ENCODE results near the gene ADAM10.

Gene ADAM10

GRCh38 chr15:58588096-58588495 lies 161.4 kb downstream of the ADAM10 start:
- no peak for DNase-seq (ENCODE audit: low read depth)
- Histone ChIP-seq H3K4me3 (ENCODE audit: low read length) (no peak overlapping the region), H3K4me1 (ENCODE audit: control insufficient read depth, insufficient read depth, low read length) (peaks cover 8% of the 10 kb centered on the region), H3K9me3 (ENCODE audit: control insufficient read depth, low read length) (peaks cover 9% of the 10 kb centered on the region), H3K9ac (ENCODE audit: low read length) (no peak overlapping the region), H3K36me3 (ENCODE audit: control insufficient read depth, insufficient read depth, low read length, severe bottlenecking) (no peaks in the 10 kb centered on the region), H3K27me3 (replicated peaks; ENCODE audit: control insufficient read depth, insufficient read depth, low read length) (no peaks in the 10 kb centered on the region)

GRCh38 chr15:58587486-58587885 lies 162.0 kb downstream of the ADAM10 start:
- Histone ChIP-seq H3K9me3 (ENCODE audit: control insufficient read depth, low read length) (peaks cover 14% of the 10 kb centered on the region), H3K36me3 (ENCODE audit: control insufficient read depth, insufficient read depth, low read length, severe bottlenecking) (no peaks in the 10 kb centered on the region), H3K4me3 (ENCODE audit: low read length) (no peak overlapping the region), H3K4me1 (ENCODE audit: control insufficient read depth, insufficient read depth, low read length) (peaks cover 8% of the 10 kb centered on the region), H3K9ac (ENCODE audit: low read length) (no peak overlapping the region), H3K27me3 (replicated peaks; ENCODE audit: control insufficient read depth, insufficient read depth, low read length) (no peaks in the 10 kb centered on the region)
- no peak for DNase-seq (ENCODE audit: low read depth)

GRCh38 chr15:58585693-58586443 lies 163.6 kb downstream of the ADAM10 start:
- Histone ChIP-seq H3K4me1 (ENCODE audit: control insufficient read depth, insufficient read depth, low read length) (peaks cover 8% of the 10 kb centered on the region), H3K9me3 (ENCODE audit: control insufficient read depth, low read length) (peaks cover 14% of the 10 kb centered on the region), H3K36me3 (ENCODE audit: control insufficient read depth, insufficient read depth, low read length, severe bottlenecking) (no peaks in the 10 kb centered on the region), H3K4me3 (ENCODE audit: low read length) (no peak overlapping the region), H3K9ac (ENCODE audit: low read length) (no peak overlapping the region), H3K27me3 (replicated peaks; ENCODE audit: control insufficient read depth, insufficient read depth, low read length) (no peaks in the 10 kb centered on the region)
- DNase-seq (ENCODE audit: low read depth) = no peak

GRCh38 chr15:58584789-58585461 lies 164.6 kb downstream of the ADAM10 start:
- Histone ChIP-seq H3K4me1 (ENCODE audit: control insufficient read depth, insufficient read depth, low read length) (peaks cover 8% of the 10 kb centered on the region), H3K36me3 (ENCODE audit: control insufficient read depth, insufficient read depth, low read length, severe bottlenecking) (no peaks in the 10 kb centered on the region), H3K9ac (ENCODE audit: low read length) (no peak overlapping the region), H3K27me3 (replicated peaks; ENCODE audit: control insufficient read depth, insufficient read depth, low read length) (no peaks in the 10 kb centered on the region), H3K4me3 (ENCODE audit: low read length) (no peak overlapping the region), H3K9me3 (ENCODE audit: control insufficient read depth, low read length) (peaks cover 14% of the 10 kb centered on the region)
- DNase-seq (ENCODE audit: low read depth) = no peak

- no peaks in the 10 kb centered on the region for H3K36me3 ChIP-seq (ENCODE audit: control insufficient read depth, insufficient read depth, low read length, severe bottlenecking)
- peaks cover 14% of the 10 kb centered on the region for H3K9me3 ChIP-seq (ENCODE audit: control insufficient read depth, low read length)
- H3K4me1 ChIP-seq (ENCODE audit: control insufficient read depth, insufficient read depth, low read length) = no peaks in the 10 kb centered on the region
- no peaks in the 10 kb centered on the region for H3K27me3 ChIP-seq (replicated peaks; ENCODE audit: control insufficient read depth, insufficient read depth, low read length)
- H3K4me3 ChIP-seq (ENCODE audit: low read length) = no peak overlapping the region
- DNase-seq (ENCODE audit: low read depth) = no peak
- H3K9ac ChIP-seq (ENCODE audit: low read length) = no peak overlapping the region
Observed at GRCh38 chr15:58583171-58583908, 166.2 kb downstream of the ADAM10 start.

GRCh38 chr15:58582160-58582559 lies 167.3 kb downstream of the ADAM10 start:
- peaks cover 14% of the 10 kb centered on the region for H3K9me3 ChIP-seq (ENCODE audit: control insufficient read depth, low read length)
- no peaks in the 10 kb centered on the region for H3K4me1 ChIP-seq (ENCODE audit: control insufficient read depth, insufficient read depth, low read length)
- no peak overlapping the region for H3K4me3 ChIP-seq (ENCODE audit: low read length)
- no peak overlapping the region for H3K9ac ChIP-seq (ENCODE audit: low read length)
- no peaks in the 10 kb centered on the region for H3K27me3 ChIP-seq (replicated peaks; ENCODE audit: control insufficient read depth, insufficient read depth, low read length)
- no peaks in the 10 kb centered on the region for H3K36me3 ChIP-seq (ENCODE audit: control insufficient read depth, insufficient read depth, low read length, severe bottlenecking)
- no peak for DNase-seq (ENCODE audit: low read depth)

GRCh38 chr15:58576657-58577056 lies 172.8 kb downstream of the ADAM10 start:
- Histone ChIP-seq H3K4me1 (ENCODE audit: control insufficient read depth, insufficient read depth, low read length) (no peaks in the 10 kb centered on the region), H3K9me3 (ENCODE audit: control insufficient read depth, low read length) (no peaks in the 10 kb centered on the region), H3K27me3 (replicated peaks; ENCODE audit: control insufficient read depth, insufficient read depth, low read length) (no peaks in the 10 kb centered on the region), H3K9ac (ENCODE audit: low read length) (no peak overlapping the region), H3K36me3 (ENCODE audit: control insufficient read depth, insufficient read depth, low read length, severe bottlenecking) (no peaks in the 10 kb centered on the region), H3K4me3 (ENCODE audit: low read length) (no peak overlapping the region)
- DNase-seq (ENCODE audit: low read depth) = no peak

GRCh38 chr15:58575045-58575786 lies 174.3 kb downstream of the ADAM10 start:
- Histone ChIP-seq H3K27me3 (replicated peaks; ENCODE audit: control insufficient read depth, insufficient read depth, low read length) (no peaks in the 10 kb centered on the region), H3K4me3 (ENCODE audit: low read length) (no peak overlapping the region), H3K4me1 (ENCODE audit: control insufficient read depth, insufficient read depth, low read length) (no peaks in the 10 kb centered on the region), H3K9me3 (ENCODE audit: control insufficient read depth, low read length) (no peaks in the 10 kb centered on the region), H3K36me3 (ENCODE audit: control insufficient read depth, insufficient read depth, low read length, severe bottlenecking) (no peaks in the 10 kb centered on the region), H3K9ac (ENCODE audit: low read length) (no peak overlapping the region)
- DNase-seq (ENCODE audit: low read depth) = no peak

- H3K4me1 ChIP-seq (ENCODE audit: control insufficient read depth, insufficient read depth, low read length) = no peaks in the 10 kb centered on the region
- H3K27me3 ChIP-seq (replicated peaks; ENCODE audit: control insufficient read depth, insufficient read depth, low read length) = no peaks in the 10 kb centered on the region
- peaks cover under 1% of the 10 kb centered on the region for H3K9me3 ChIP-seq (ENCODE audit: control insufficient read depth, low read length)
- H3K36me3 ChIP-seq (ENCODE audit: control insufficient read depth, insufficient read depth, low read length, severe bottlenecking) = no peaks in the 10 kb centered on the region
- DNase-seq (ENCODE audit: low read depth) = no peak
- no peak overlapping the region for H3K4me3 ChIP-seq (ENCODE audit: low read length)
- H3K9ac ChIP-seq (ENCODE audit: low read length) = no peak overlapping the region
Observed at GRCh38 chr15:58574631-58575030, 174.9 kb downstream of the ADAM10 start.

GRCh38 chr15:58573270-58573669 lies 176.2 kb downstream of the ADAM10 start:
- Histone ChIP-seq H3K9me3 (ENCODE audit: control insufficient read depth, low read length) (peaks cover 3% of the 10 kb centered on the region), H3K9ac (ENCODE audit: low read length) (no peak overlapping the region), H3K27me3 (replicated peaks; ENCODE audit: control insufficient read depth, insufficient read depth, low read length) (no peaks in the 10 kb centered on the region), H3K4me1 (ENCODE audit: control insufficient read depth, insufficient read depth, low read length) (no peaks in the 10 kb centered on the region), H3K36me3 (ENCODE audit: control insufficient read depth, insufficient read depth, low read length, severe bottlenecking) (no peaks in the 10 kb centered on the region), H3K4me3 (ENCODE audit: low read length) (no peak overlapping the region)
- no peak for DNase-seq (ENCODE audit: low read depth)

GRCh38 chr15:58572521-58572920 lies 177.0 kb downstream of the ADAM10 start:
- H3K36me3 ChIP-seq (ENCODE audit: control insufficient read depth, insufficient read depth, low read length, severe bottlenecking) = no peaks in the 10 kb centered on the region
- H3K27me3 ChIP-seq (replicated peaks; ENCODE audit: control insufficient read depth, insufficient read depth, low read length) = no peaks in the 10 kb centered on the region
- DNase-seq (ENCODE audit: low read depth) = no peak
- peaks cover 3% of the 10 kb centered on the region for H3K9me3 ChIP-seq (ENCODE audit: control insufficient read depth, low read length)
- H3K9ac ChIP-seq (ENCODE audit: low read length) = no peak overlapping the region
- H3K4me3 ChIP-seq (ENCODE audit: low read length) = no peak overlapping the region
- no peaks in the 10 kb centered on the region for H3K4me1 ChIP-seq (ENCODE audit: control insufficient read depth, insufficient read depth, low read length)
